H9 (cell line): ENCODE results near the gene DHRS7C. TPM values are rescaled to one million over a fixed set of nuclear protein-coding genes. Genes with fewer than 3 reads are reported as not detected.

ENCODE experiments used
- DNase-seq: peaks from one replicate; pipeline ENCODE4 v3.0.0-alpha.2; 2017
- H2AFZ ChIP-seq: one replicate; pipeline ENCODE4 v1.6.1; 2013; ENCODE audit warnings: mild to moderate bottlenecking, low read length, control low read depth, moderate library complexity
- H2AK5ac ChIP-seq: 2 replicates; pipeline ENCODE4 v1.6.1; 2013; ENCODE audit warnings: low read length, control low read depth, mixed read lengths; ENCODE audit not compliant: insufficient read length
- H2BK120ac ChIP-seq: one replicate; pipeline ENCODE4 v1.6.1; 2013; ENCODE audit warnings: low read depth, mild to moderate bottlenecking, low read length, control low read depth, inconsistent platforms; ENCODE audit not compliant: poor library complexity, severe bottlenecking
- H2BK12ac ChIP-seq: 2 replicates; pipeline ENCODE4 v1.6.1; 2013; ENCODE audit warnings: low read length, control low read depth, mixed read lengths, low read depth; ENCODE audit not compliant: insufficient read length
- H2BK15ac ChIP-seq: 2 replicates; pipeline ENCODE4 v1.6.1; 2013; ENCODE audit warnings: low read depth, low read length, control low read depth
- H2BK20ac ChIP-seq: one replicate; pipeline ENCODE4 v1.6.1; 2013; ENCODE audit warnings: low read depth, mild to moderate bottlenecking, low read length, control low read depth, inconsistent platforms; ENCODE audit not compliant: poor library complexity, severe bottlenecking
- H2BK5ac ChIP-seq: 2 replicates; pipeline ENCODE4 v1.6.1; 2013; ENCODE audit warnings: low read length, control low read depth, mixed read lengths; ENCODE audit not compliant: insufficient read length
- H3K14ac ChIP-seq: 2 replicates; pipeline ENCODE4 v1.6.1; 2013; ENCODE audit warnings: low read length, control low read depth; ENCODE audit not compliant: insufficient read depth
- H3K18ac ChIP-seq: 2 replicates; pipeline ENCODE4 v1.6.1; 2013; ENCODE audit warnings: low read depth, mild to moderate bottlenecking, mixed read lengths, low read length, control low read depth; ENCODE audit not compliant: insufficient read length
- H3K23ac ChIP-seq: 2 replicates; pipeline ENCODE4 v1.6.1; 2013; ENCODE audit warnings: low read length, control low read depth, mixed read lengths, low read depth; ENCODE audit not compliant: insufficient read length
- H3K23me2 ChIP-seq: 2 replicates; pipeline ENCODE4 v1.6.1; 2013; ENCODE audit warnings: low read depth, mild to moderate bottlenecking, mixed read lengths, low read length, control low read depth; ENCODE audit not compliant: insufficient read length, poor library complexity, severe bottlenecking
- H3K27ac ChIP-seq: 2 replicates; pipeline ENCODE4 v1.5.1; 2013; ENCODE audit warnings: low read length, control low read depth, mixed read lengths, low read depth; ENCODE audit not compliant: insufficient read length
- H3K27me3 ChIP-seq: 2 replicates; pipeline ENCODE4 v1.6.1; 2013; ENCODE audit warnings: low read length, control low read depth, inconsistent platforms; ENCODE audit not compliant: insufficient read depth
- H3K4ac ChIP-seq: 2 replicates; pipeline ENCODE4 v1.6.1; 2013; ENCODE audit warnings: low read depth, mild to moderate bottlenecking, control low read depth, inconsistent platforms, low read length, moderate library complexity
- H3K4me1 ChIP-seq: 2 replicates; pipeline ENCODE4 v1.6.1; 2013; ENCODE audit warnings: low read length, control low read depth, inconsistent platforms; ENCODE audit not compliant: insufficient read depth
- H3K4me2 ChIP-seq: 2 replicates; pipeline ENCODE4 v1.6.1; 2013; ENCODE audit warnings: low read length, control low read depth, mixed read lengths; ENCODE audit not compliant: insufficient read length, insufficient read depth
- H3K56ac ChIP-seq: 2 replicates; pipeline ENCODE4 v1.6.1; 2013; ENCODE audit warnings: low read depth, mild to moderate bottlenecking, mixed read lengths, low read length, control low read depth; ENCODE audit not compliant: insufficient read length
- H3K79me1 ChIP-seq: 2 replicates; pipeline ENCODE4 v1.6.1; 2013; ENCODE audit warnings: low read depth, mild to moderate bottlenecking, moderate library complexity, low read length, control low read depth, inconsistent platforms; ENCODE audit not compliant: insufficient read depth, poor library complexity, severe bottlenecking
- H3K79me2 ChIP-seq: 2 replicates; pipeline ENCODE4 v1.6.1; 2013; ENCODE audit warnings: low read length, control low read depth, inconsistent platforms; ENCODE audit not compliant: insufficient read depth
- H3K9ac ChIP-seq: 2 replicates; pipeline ENCODE4 v1.6.1; 2013; ENCODE audit warnings: low read length, control low read depth, mixed read lengths; ENCODE audit not compliant: insufficient read length; ENCODE audit errors: extremely low read depth
- H3K9me3 ChIP-seq: one replicate; pipeline ENCODE4 v1.6.1; 2013; ENCODE audit warnings: low read depth, low read length, inconsistent platforms; ENCODE audit not compliant: control insufficient read depth
- H3T11ph ChIP-seq: one replicate; pipeline ENCODE4 v1.6.1; 2013; ENCODE audit warnings: mild to moderate bottlenecking, low read length, control low read depth, inconsistent platforms
- H4K20me1 ChIP-seq: one replicate; pipeline ENCODE4 v1.6.1; 2013; ENCODE audit not compliant: control insufficient read depth, insufficient read length, insufficient read depth
- H4K5ac ChIP-seq: 2 replicates; pipeline ENCODE4 v1.6.1; 2013; ENCODE audit warnings: low read depth, mild to moderate bottlenecking, mixed read lengths, low read length, control low read depth; ENCODE audit not compliant: insufficient read length
- H4K8ac ChIP-seq: replicated peaks from 2 replicates; pipeline ENCODE4 v1.6.1; 2013; ENCODE audit warnings: low read length, control low read depth, mixed read lengths, low read depth; ENCODE audit not compliant: insufficient read length
- H4K91ac ChIP-seq: 2 replicates; pipeline ENCODE4 v1.6.1; 2013; ENCODE audit warnings: low read depth, mild to moderate bottlenecking, moderate library complexity, mixed read lengths, low read length, control low read depth; ENCODE audit not compliant: insufficient read length
- H3K27ac Mint-ChIP-seq, 3 experiments: 2 replicates in 2 of 3; 3 replicates in 1 of 3; pipeline ENCODE4 v1.8.0; 2020 to 2021; ENCODE audit warnings: mixed read lengths in 3 of 3, mild to moderate bottlenecking in 1 of 3, moderate library complexity in 1 of 3
- H3K27me3 Mint-ChIP-seq: 2 replicates; pipeline ENCODE4 v1.8.0; 2021; ENCODE audit warnings: low read depth, mild to moderate bottlenecking, moderate library complexity, mixed read lengths
- H3K36me3 Mint-ChIP-seq, 3 experiments: 2 replicates in 2 of 3; 3 replicates in 1 of 3; pipeline ENCODE4 v1.8.0; 2020 to 2021; ENCODE audit warnings: low read depth in 3 of 3, mixed read lengths in 3 of 3; ENCODE audit not compliant: insufficient read depth in 1 of 3
- H3K4me1 Mint-ChIP-seq, 2 experiments: 2 replicates each; pipeline ENCODE4 v1.8.0; 2020; ENCODE audit warnings: mixed read lengths in 2 of 2
- H3K4me3 Mint-ChIP-seq, 2 experiments: 2 replicates in 1 of 2; 3 replicates in 1 of 2; pipeline ENCODE4 v1.8.0; 2020 to 2021; ENCODE audit warnings: mild to moderate bottlenecking in 2 of 2, mixed read lengths in 2 of 2, moderate library complexity in 1 of 2
- H3K9me3 Mint-ChIP-seq, 2 experiments: 2 replicates in 1 of 2; 3 replicates in 1 of 2; pipeline ENCODE4 v1.8.0; 2020; ENCODE audit warnings: mild to moderate bottlenecking in 2 of 2, mixed read lengths in 2 of 2, moderate library complexity in 1 of 2
- WGBS: extraction: QIAGEN DNeasy Blood & Tissue Kit; methylation state at CpG from one replicate; pipeline ENCODE4 v1.1.7; 2013; ENCODE audit warnings: missing lambda C conversion rate, low lambda C conversion rate, mixed read lengths; ENCODE audit not compliant: insufficient read length; ENCODE audit errors: extremely low coverage; 5-methylcytosine and 5-hydroxymethylcytosine counted together
- total RNA-seq: library from RNA; stranded (reverse); gene quantifications from 2 replicates; pipeline ENCODE4 v1.2.1, GENCODE V29; 2021
- TF ChIP-seq, protein P1 (sequence below): fragments of 200-600 bp; sonication (generic); conservative IDR thresholded peaks from 3 replicates; pipeline ENCODE4 v1.8.0; 2021; ENCODE audit warnings: antibody characterized with exemption, mild to moderate bottlenecking

The DHRS7C gene
- total RNA-seq, 1 experiment from 2014 or later: not detected

DNA sequence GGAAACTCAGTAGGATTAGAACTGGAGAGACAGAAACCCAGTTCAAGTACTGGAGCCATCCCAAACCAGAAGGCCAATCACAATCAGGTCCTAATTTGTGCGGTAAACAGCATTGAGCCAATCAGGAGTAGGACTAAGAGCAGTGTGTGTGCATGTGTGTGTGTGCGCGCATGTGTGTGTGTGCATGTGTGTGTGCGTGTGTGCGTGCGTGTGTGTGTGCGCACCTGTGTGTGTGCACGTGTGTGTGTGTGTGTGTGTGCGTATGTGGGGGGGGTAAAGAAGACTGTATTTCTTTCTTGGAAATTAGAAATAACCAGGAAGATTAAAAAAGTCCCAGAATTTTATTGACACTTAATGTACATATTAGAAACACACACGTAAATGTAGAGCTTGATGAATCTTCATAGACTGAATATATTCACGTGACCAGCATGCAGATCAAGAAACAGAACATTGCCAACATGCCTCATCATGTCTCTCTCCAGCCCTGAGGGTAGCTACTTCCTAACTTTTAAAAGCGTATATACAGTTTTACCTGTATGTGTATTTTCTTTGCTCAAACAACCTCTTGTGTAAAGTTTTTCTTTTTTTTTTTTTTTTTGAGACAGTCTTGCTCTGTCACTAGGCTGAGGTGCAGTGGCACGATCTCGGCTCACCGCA lies 919 bp upstream of the DHRS7C start:
- no peak overlapping the region for H3K4ac ChIP-seq
- H3K4me1 ChIP-seq: no peaks in the 10 kb centered on the region
- H4K5ac ChIP-seq: no peak overlapping the region
- no peak overlapping the region for H2BK12ac ChIP-seq
- H3K79me1 ChIP-seq: no peaks in the 10 kb centered on the region
- Mint-ChIP-seq H3K9me3 (no peaks in the 10 kb centered on the region), H3K4me1 (peaks cover 0 to 3% of the 10 kb centered on the region in 2 experiments; a peak in 1 of 4 replicates), H3K27me3 (peaks cover 3% of the 10 kb centered on the region), H3K36me3 (no peaks in the 10 kb centered on the region), H3K4me3 (no peak overlapping the region), H3K27ac (no peak overlapping the region)
- no peak overlapping the region for H2BK15ac ChIP-seq
- H4K91ac ChIP-seq: no peak overlapping the region
- H3K23me2 ChIP-seq: no peaks in the 10 kb centered on the region
- H3K56ac ChIP-seq: no peak overlapping the region
- no peaks in the 10 kb centered on the region for H3K9me3 ChIP-seq
- H3T11ph ChIP-seq: no peak overlapping the region
- H2AK5ac ChIP-seq: no peak overlapping the region
- no peak overlapping the region for H2BK120ac ChIP-seq
- H3K9ac ChIP-seq: no peak overlapping the region
- no peak overlapping the region for H3K18ac ChIP-seq
- no peak overlapping the region for H3K14ac ChIP-seq
- no peaks in the 10 kb centered on the region for H3K27me3 ChIP-seq
- DNase-seq: no peak
- H3K4me2 ChIP-seq: no peak overlapping the region
- H2BK5ac ChIP-seq: no peak overlapping the region
- no peak overlapping the region for H3K27ac ChIP-seq
- no peak overlapping the region for H2AFZ ChIP-seq
- no peak overlapping the region for H3K23ac ChIP-seq
- H3K79me2 ChIP-seq: no peaks in the 10 kb centered on the region
- H4K20me1 ChIP-seq: no peaks in the 10 kb centered on the region
- no peak overlapping the region for H2BK20ac ChIP-seq
- no peak overlapping the region for H4K8ac ChIP-seq
- TF ChIP-seq, protein P1, sequence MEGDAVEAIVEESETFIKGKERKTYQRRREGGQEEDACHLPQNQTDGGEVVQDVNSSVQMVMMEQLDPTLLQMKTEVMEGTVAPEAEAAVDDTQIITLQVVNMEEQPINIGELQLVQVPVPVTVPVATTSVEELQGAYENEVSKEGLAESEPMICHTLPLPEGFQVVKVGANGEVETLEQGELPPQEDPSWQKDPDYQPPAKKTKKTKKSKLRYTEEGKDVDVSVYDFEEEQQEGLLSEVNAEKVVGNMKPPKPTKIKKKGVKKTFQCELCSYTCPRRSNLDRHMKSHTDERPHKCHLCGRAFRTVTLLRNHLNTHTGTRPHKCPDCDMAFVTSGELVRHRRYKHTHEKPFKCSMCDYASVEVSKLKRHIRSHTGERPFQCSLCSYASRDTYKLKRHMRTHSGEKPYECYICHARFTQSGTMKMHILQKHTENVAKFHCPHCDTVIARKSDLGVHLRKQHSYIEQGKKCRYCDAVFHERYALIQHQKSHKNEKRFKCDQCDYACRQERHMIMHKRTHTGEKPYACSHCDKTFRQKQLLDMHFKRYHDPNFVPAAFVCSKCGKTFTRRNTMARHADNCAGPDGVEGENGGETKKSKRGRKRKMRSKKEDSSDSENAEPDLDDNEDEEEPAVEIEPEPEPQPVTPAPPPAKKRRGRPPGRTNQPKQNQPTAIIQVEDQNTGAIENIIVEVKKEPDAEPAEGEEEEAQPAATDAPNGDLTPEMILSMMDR: no peak
- WGBS: no CpG with 5 or more reads among the region's 15 CpGs
